Pancreas (tissue), 10 donors: ENCODE measurements around the gene KIAA0319L. TPM values are rescaled to one million over a fixed set of nuclear protein-coding genes. Genes with fewer than 3 reads are reported as not detected.

Experiments used
- ATAC-seq, 4 donors: fragments of 200-7000 bp; cut with Tn5 transposase; one replicate each; pipeline versions ENCODE4 v1.8.0 to v1.9.1; 2020; ENCODE audit warnings: mild to moderate bottlenecking in 4 of 4, moderate library complexity in 4 of 4
- DNase-seq, 6 donors: peaks; one replicate each; pipeline ENCODE4 v3.0.0-alpha.2; 2020
- FAIRE-seq: peaks from 2 replicates; lab custom pipeline; 2012; peaks lifted over from hg19 to GRCh38; lab: Jason Lieb, UNC
- H3K27ac ChIP-seq, 4 donors: fragments of 200-600 bp; sonication (generic); 1 replicate in 3 of 4; 2 replicates in 1 of 4; pipeline versions ENCODE4 v1.5.0 to v1.8.0; 2020
- H3K27me3 ChIP-seq, 4 donors: fragments of 200-600 bp; one replicate each; pipeline ENCODE4 v1.8.0; 2021
- H3K36me3 ChIP-seq, 3 donors: fragments of 200-600 bp; sonication (generic) in 1 of 3; one replicate each; pipeline versions ENCODE4 v1.5.0 to v1.8.0; 2020 to 2021
- H3K4me1 ChIP-seq, 3 donors: fragments of 200-600 bp; one replicate each; pipeline ENCODE4 v1.8.0; 2021
- H3K4me3 ChIP-seq, 4 donors: fragments of 200-600 bp; sonication (generic) in 2 of 4; one replicate each; pipeline versions ENCODE4 v1.5.0 to v1.8.0; 2020 to 2021
- H3K9me3 ChIP-seq, 4 donors: fragments of 200-600 bp; one replicate each; pipeline ENCODE4 v1.8.0; 2021
- CTCF ChIP-seq, 4 donors: fragments of 200-600 bp; sonication (generic) in 3 of 4; IDR thresholded peaks; one replicate each; pipeline versions ENCODE4 v1.5.0 to v1.8.0; 2021; ENCODE audit warnings: antibody characterized with exemption in 4 of 4
- WGBS, 2 donors: extraction: QIAGEN DNeasy Blood & Tissue Kit; methylation state at CpG; one replicate each; pipeline ENCODE4 v1.1.7; 2013; 5-methylcytosine and 5-hydroxymethylcytosine counted together
- intact Hi-C, 3 donors: fragments of 100-400 bp; cut with DNase I; formaldehyde crosslinking; loops; one replicate each; pipeline versions ENCODE4 v1.11.1 to v1.14.2; 2022
- polyA plus RNA-seq, 2 donors: library from polyadenylated mRNA; stranded (reverse); fragments of 200-250 nt; gene quantifications; one replicate each; pipeline ENCODE4 v1.2.3, GENCODE V29; 2013
- total RNA-seq, 6 donors: library from RNA; stranded (reverse); fragmentation: NEBNext Ultra II Directional in 4 of 6; extraction: Animal tissue kit (Norgen Biotek cat#: 25700) in 4 of 6; gene quantifications; one replicate each; pipeline versions ENCODE4 v1.2.1 to v1.2.4, GENCODE V29; 2021 to 2023
- donor health status: healthy with polysubstance abuse.
- donor health status: DM: no; HTN: no; CAD: no; lungs with moderate emphysema.
- donor health status: DM: no; HTN: no; CAD: no.
- donor health status: control.
- donor health status: control.
- donor health status: Bipolar disorder and iron deficiency.
- donor health status: DM: yes; HTN: yes; CAD: no.
- donor health status: DM: no; HTN: no; CAD: no.
- donor health status: DM: no; HTN: no; CAD: no.
- donor health status: DM: yes; HTN: yes; CAD: no.

KIAA0319L gene
- total and polyA plus RNA-seq, 8 donors: 22.9 to 50.8 (median 44.1) TPM

GRCh38 chr1:35590476-35591040, 33.4 kb upstream of the KIAA0319L start:
- WGBS, 2 donors: 90% methylated on average over 25 of the region's 25 CpGs
- intact Hi-C loops: no loop called here

GRCh38 chr1:35589516-35590427, 32.6 kb upstream of the KIAA0319L start:
- H3K4me1 ChIP-seq: no peaks in the 10 kb centered on the region
- ATAC-seq (no peak), DNase-seq (no peak), FAIRE-seq (no peak)
- TF ChIP-seq CTCF (IDR thresholded peaks at IDR 0.05): no peak
- WGBS, 2 donors: 94 to 96% methylated on average over 15 of the region's 15 CpGs
- no peaks in the 10 kb centered on the region for H3K9me3 ChIP-seq
- H3K27me3 ChIP-seq: no peaks in the 10 kb centered on the region
- H3K4me3 ChIP-seq: no peak overlapping the region
- no peak overlapping the region for H3K27ac ChIP-seq
- intact Hi-C loops: no loop called here
- H3K36me3 ChIP-seq: no peaks in the 10 kb centered on the region

More at GRCh38 chr1:35590476-35591040, 33.4 kb upstream of the KIAA0319L start:
- H3K36me3 ChIP-seq: no peaks in the 10 kb centered on the region
- H3K9me3 ChIP-seq: no peaks in the 10 kb centered on the region
- ATAC-seq (no peak), DNase-seq (no peak), FAIRE-seq (no peak)
- H3K4me3 ChIP-seq: no peak overlapping the region
- H3K4me1 ChIP-seq: no peaks in the 10 kb centered on the region
- H3K27me3 ChIP-seq: no peaks in the 10 kb centered on the region
- H3K27ac ChIP-seq: no peak overlapping the region
- TF ChIP-seq CTCF (IDR thresholded peaks at IDR 0.05): no peak

GRCh38 chr1:35588197-35588910, 31.2 kb upstream of the KIAA0319L start:
- no peak overlapping the region for H3K4me3 ChIP-seq
- FAIRE-seq: no peak
- no peak overlapping the region for H3K27ac ChIP-seq
- no peaks in the 10 kb centered on the region for H3K36me3 ChIP-seq
- H3K27me3 ChIP-seq: no peaks in the 10 kb centered on the region
- no peak for TF ChIP-seq CTCF (IDR thresholded peaks at IDR 0.05)
- ATAC-seq: no peak
- DNase-seq: no peak
- intact Hi-C loops: no loop called here
- no peaks in the 10 kb centered on the region for H3K9me3 ChIP-seq
- 77 to 80% methylated on average over 21 of the region's 21 CpGs for WGBS, 2 donors
- H3K4me1 ChIP-seq: no peaks in the 10 kb centered on the region

GRCh38 chr1:35587736-35588135, 30.5 kb upstream of the KIAA0319L start:
- Histone ChIP-seq H3K27me3 (no peaks in the 10 kb centered on the region), H3K9me3 (no peaks in the 10 kb centered on the region), H3K4me3 (no peak overlapping the region), H3K36me3 (no peaks in the 10 kb centered on the region), H3K4me1 (no peaks in the 10 kb centered on the region), H3K27ac (no peak overlapping the region)
- intact Hi-C loops: no loop called here
- 85 to 87% methylated on average over 6 of the region's 6 CpGs for WGBS, 2 donors
- TF ChIP-seq CTCF (IDR thresholded peaks at IDR 0.05): no peak
- ATAC-seq (no peak), FAIRE-seq (no peak), DNase-seq (no peak)
